Tibial nerve (tissue), 4 donors: ENCODE measurements around the gene PAN3. TPM values are rescaled to one million over a fixed set of nuclear protein-coding genes. Genes with fewer than 3 reads are reported as not detected.

Experiments used
- DNase-seq, 2 donors: peaks; one replicate each; pipeline ENCODE4 v3.0.0-alpha.2; 2019; ENCODE audit warnings: low spot score in 2 of 2
- H3K27ac ChIP-seq, 4 donors: fragments of 200-600 bp; sonication (generic) in 3 of 4; one replicate each; pipeline ENCODE4 v1.5.1; 2017 to 2019; ENCODE audit warnings: mild to moderate bottlenecking in 1 of 4
- H3K27me3 ChIP-seq, 2 donors: fragments of 200-600 bp; sonication (generic) in 1 of 2; one replicate each; pipeline versions ENCODE4 v1.5.1 to v1.6.0; 2017 to 2019
- H3K36me3 ChIP-seq, 3 donors: fragments of 200-600 bp; sonication (generic); one replicate each; pipeline ENCODE4 v1.5.1; 2018 to 2019
- H3K4me1 ChIP-seq, 4 donors: fragments of 200-600 bp; sonication (generic) in 3 of 4; one replicate each; pipeline ENCODE4 v1.5.1; 2017 to 2019
- H3K4me3 ChIP-seq, 4 donors: fragments of 200-600 bp; sonication (generic) in 3 of 4; one replicate each; pipeline ENCODE4 v1.5.1; 2017 to 2019; ENCODE audit warnings: mild to moderate bottlenecking in 1 of 4, moderate library complexity in 1 of 4
- H3K9me3 ChIP-seq, 4 donors: fragments of 200-600 bp; sonication (generic) in 3 of 4; one replicate each; pipeline ENCODE4 v1.5.1; 2017 to 2019
- EP300 ChIP-seq, 2 donors: sonication (generic); formaldehyde crosslinking; IDR thresholded peaks; one replicate each; pipeline ENCODE4 v1.6.1; 2017; ENCODE audit warnings: antibody characterized with exemption in 2 of 2, mild to moderate bottlenecking in 1 of 2
- POLR2A ChIP-seq, 2 donors: fragments of 450-650 bp; IDR thresholded peaks; one replicate each; pipeline ENCODE4 v1.6.1; 2017; ENCODE audit warnings: antibody characterized with exemption in 2 of 2, mild to moderate bottlenecking in 2 of 2, moderate library complexity in 2 of 2
- WGBS, 2 donors: methylation state at CpG; one replicate each; pipeline ENCODE4 v1.1.5; 2018; 5-methylcytosine and 5-hydroxymethylcytosine counted together
- total RNA-seq, 4 donors: library from RNA; depleted of rRNA; stranded (reverse); fragments of >200 nt; gene quantifications; one replicate each; pipeline ENCODE4 v1.1.0, GENCODE V29; 2016
- TF ChIP-seq, protein P1 (sequence below), 5 experiments: fragments of 200-600 bp in 3 of 5; fragments of 450-650 bp in 2 of 5; sonication (generic) in 3 of 5; IDR thresholded peaks; one replicate each; pipeline ENCODE4 v1.5.1; 2016 to 2019; ENCODE audit warnings: antibody characterized with exemption in 5 of 5, mild to moderate bottlenecking in 3 of 5, moderate library complexity in 2 of 5

Gene PAN3
- total RNA-seq, 4 donors from 2014 or later = 40.5 to 54.4 (median 49.0) TPM

DNA sequence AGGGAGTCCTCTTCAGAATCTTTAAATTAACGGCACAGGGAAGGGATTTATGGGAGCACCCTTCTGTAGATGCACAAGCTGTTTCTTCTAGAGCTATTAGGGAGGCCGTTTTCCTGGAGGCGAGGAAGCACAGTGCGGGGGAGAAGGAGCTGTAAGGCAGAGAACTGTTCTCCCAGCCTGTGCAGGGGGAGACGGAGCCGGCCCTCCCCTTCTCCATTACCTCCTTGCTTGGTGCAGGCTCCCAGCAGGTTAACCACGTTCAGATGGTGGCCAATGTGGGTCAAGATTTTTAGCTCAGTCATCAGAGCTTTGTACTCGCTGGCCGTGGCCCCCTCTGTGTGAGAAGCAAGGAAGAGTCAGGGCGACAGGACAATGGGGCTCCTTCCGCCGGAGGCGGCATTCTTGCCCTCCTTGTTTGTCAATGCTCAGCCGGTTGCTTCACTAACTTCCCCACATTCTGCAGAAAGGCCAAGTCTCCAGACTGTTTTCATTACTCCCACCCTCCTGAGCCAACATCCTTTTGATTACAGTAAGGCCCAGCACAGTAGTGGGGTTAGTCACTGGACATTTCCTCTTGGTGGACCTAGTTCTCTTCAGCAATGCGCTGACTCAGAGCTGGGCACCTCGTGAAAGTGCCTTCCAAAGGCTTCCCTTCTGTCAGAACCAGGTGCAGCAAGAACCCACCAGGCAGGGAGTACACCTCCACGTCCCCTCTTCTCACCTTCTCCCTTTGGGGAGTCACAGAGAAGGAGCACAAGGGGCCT, 191.2 kb downstream of the PAN3 start:
- Histone ChIP-seq H3K9me3 (no peaks in the 10 kb centered on the region), H3K4me3 (no peak overlapping the region), H3K36me3 (no peaks in the 10 kb centered on the region), H3K27me3 (no peaks in the 10 kb centered on the region), H3K4me1 (peaks cover 0 to 9% (median 0%) of the 10 kb centered on the region in 4 donors), H3K27ac (no peak overlapping the region)
- TF ChIP-seq, protein P1, sequence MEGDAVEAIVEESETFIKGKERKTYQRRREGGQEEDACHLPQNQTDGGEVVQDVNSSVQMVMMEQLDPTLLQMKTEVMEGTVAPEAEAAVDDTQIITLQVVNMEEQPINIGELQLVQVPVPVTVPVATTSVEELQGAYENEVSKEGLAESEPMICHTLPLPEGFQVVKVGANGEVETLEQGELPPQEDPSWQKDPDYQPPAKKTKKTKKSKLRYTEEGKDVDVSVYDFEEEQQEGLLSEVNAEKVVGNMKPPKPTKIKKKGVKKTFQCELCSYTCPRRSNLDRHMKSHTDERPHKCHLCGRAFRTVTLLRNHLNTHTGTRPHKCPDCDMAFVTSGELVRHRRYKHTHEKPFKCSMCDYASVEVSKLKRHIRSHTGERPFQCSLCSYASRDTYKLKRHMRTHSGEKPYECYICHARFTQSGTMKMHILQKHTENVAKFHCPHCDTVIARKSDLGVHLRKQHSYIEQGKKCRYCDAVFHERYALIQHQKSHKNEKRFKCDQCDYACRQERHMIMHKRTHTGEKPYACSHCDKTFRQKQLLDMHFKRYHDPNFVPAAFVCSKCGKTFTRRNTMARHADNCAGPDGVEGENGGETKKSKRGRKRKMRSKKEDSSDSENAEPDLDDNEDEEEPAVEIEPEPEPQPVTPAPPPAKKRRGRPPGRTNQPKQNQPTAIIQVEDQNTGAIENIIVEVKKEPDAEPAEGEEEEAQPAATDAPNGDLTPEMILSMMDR (IDR thresholded peaks at IDR 0.05) = no peak
- TF ChIP-seq POLR2A (IDR thresholded peaks at IDR 0.05) (no peak), EP300 (IDR thresholded peaks at IDR 0.05) (peak in 1 of 2 donors; percentile 16)
- no peak for DNase-seq
- WGBS, 2 donors = 70 to 71% methylated on average over 17 of the region's 17 CpGs

DNA sequence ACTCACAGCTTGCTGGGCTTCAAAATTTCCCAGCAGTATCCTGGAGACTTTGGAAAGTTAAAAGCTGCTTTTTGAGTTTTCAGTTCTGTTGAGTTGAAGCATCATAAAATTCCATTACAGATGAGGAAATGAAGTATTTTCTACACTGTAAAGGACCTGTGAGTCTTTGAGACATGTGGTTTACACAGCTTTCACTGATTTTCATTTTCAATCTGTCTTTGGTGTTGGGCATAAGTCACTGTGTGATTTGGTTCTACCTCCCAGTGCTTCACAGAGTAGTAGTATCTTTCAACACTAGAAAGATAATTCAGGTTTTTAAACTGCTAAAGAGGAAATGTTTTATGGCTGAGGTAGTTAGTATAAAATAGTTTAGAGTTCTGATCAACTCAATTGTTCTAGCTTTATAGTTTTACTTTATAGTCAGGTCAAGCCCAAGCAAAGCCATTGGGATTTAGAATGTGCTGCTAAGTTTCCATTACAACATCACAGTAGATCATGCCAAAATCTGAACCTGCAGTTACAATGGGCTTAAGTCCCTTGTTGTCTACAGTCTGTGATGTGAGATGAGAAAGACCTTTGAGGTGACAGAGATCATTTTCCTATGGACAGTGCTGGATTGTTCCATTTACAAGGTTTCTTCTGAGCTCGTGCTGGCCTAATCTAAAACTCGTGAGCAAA, 195.0 kb downstream of the PAN3 start:
- no peak for TF ChIP-seq POLR2A (IDR thresholded peaks at IDR 0.05)
- TF ChIP-seq, protein P1 (IDR thresholded peaks at IDR 0.05) = no peak
- TF ChIP-seq EP300 (IDR thresholded peaks at IDR 0.05) = no peak

DNA sequence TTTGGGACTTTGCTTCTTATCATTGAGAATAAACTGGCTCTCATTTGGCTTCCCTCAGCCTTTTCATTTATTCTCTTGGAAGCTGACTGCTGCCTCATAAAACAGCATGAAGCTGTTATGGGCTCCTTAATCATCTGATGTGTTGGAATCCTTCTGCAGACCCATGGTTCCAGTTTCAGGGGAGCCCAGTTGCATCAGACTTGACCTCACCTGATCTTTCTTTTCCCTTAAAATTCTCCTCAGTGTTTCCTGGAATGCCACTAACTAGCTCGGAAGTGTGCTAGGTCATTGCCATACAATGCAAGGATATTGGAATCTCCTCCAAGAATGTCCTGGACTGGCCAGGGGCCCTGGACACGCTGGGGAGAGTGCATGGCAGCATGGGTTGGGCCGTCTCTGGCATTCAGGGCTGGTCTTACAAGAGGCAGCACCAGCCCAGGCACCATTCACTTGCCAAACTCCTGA, 197.9 kb downstream of the PAN3 start:
- peaks cover 0 to 12% (median 0%) of the 10 kb centered on the region in 4 donors for H3K4me1 ChIP-seq
- no peaks in the 10 kb centered on the region for H3K36me3 ChIP-seq
- H3K27me3 ChIP-seq = no peaks in the 10 kb centered on the region
- H3K4me3 ChIP-seq = no peak overlapping the region
- peak in 1 of 2 donors; percentile 60 for TF ChIP-seq EP300 (IDR thresholded peaks at IDR 0.05)
- TF ChIP-seq POLR2A (IDR thresholded peaks at IDR 0.05) = no peak
- WGBS, 2 donors = 46 to 66% methylated on average over 3 of the region's 3 CpGs
- H3K27ac ChIP-seq = no peak overlapping the region
- no peak for DNase-seq
- no peaks in the 10 kb centered on the region for H3K9me3 ChIP-seq

More for the DNA sequence above, 195.0 kb downstream of the PAN3 start:
- H3K9me3 ChIP-seq = no peaks in the 10 kb centered on the region
- no peaks in the 10 kb centered on the region for H3K27me3 ChIP-seq
- no peak overlapping the region for H3K27ac ChIP-seq
- no peak for DNase-seq
- H3K36me3 ChIP-seq = no peaks in the 10 kb centered on the region
- H3K4me3 ChIP-seq = no peak overlapping the region
- WGBS, 2 donors = 47 to 49% methylated on average over 2 of the region's 2 CpGs
- peaks cover 0 to 12% (median 0%) of the 10 kb centered on the region in 4 donors for H3K4me1 ChIP-seq

DNA sequence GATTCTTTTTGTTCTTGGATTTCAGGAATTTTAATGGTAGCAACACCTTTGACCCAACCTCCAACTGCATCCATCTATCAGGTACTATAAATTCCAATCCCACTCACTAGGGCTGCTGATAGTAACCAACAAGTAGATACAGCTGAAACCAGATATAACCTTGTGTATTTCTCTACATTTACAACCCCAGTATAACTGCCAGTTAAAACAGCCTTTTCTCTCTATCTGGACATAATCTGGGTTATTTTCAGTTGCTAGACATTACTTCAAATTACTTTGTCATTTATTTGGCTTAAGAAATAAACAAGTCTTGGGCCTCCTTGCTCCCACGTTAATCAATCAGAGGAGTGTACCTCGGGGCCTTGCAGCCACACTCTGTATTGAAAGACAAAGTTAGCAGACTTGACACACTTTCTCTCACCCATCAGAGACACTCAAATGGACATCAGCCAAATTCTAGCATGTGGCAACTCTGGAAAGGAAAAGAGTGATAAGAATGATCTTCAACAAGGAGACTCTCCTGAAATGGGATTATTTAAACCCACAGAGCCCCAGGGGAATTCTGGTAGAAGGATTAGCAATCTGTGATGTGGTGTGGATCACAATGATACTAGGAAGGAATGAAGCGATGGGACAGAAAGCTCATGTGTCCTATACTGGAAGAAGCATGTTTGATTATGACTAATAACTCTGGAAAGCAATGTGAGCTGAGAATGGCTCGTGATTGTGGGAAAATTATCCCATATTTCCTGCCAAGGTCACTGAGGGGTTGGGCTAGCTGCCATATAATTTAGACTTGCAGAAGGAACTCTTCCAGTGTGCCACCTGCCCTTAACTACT, 199.0 kb downstream of the PAN3 start:
- H3K27me3 ChIP-seq = no peaks in the 10 kb centered on the region
- 57 to 62% methylated on average over 4 of the region's 4 CpGs for WGBS, 2 donors
- no peaks in the 10 kb centered on the region for H3K36me3 ChIP-seq
- no peaks in the 10 kb centered on the region for H3K9me3 ChIP-seq
- no peak overlapping the region for H3K27ac ChIP-seq
- H3K4me3 ChIP-seq = no peak overlapping the region
- no peak for DNase-seq
- TF ChIP-seq, protein P1 (IDR thresholded peaks at IDR 0.05) = no peak
- TF ChIP-seq POLR2A (IDR thresholded peaks at IDR 0.05) (no peak), EP300 (IDR thresholded peaks at IDR 0.05) (peak in 1 of 2 donors; percentile 33)
- peaks cover 0 to 12% (median 0%) of the 10 kb centered on the region in 4 donors for H3K4me1 ChIP-seq

DNA sequence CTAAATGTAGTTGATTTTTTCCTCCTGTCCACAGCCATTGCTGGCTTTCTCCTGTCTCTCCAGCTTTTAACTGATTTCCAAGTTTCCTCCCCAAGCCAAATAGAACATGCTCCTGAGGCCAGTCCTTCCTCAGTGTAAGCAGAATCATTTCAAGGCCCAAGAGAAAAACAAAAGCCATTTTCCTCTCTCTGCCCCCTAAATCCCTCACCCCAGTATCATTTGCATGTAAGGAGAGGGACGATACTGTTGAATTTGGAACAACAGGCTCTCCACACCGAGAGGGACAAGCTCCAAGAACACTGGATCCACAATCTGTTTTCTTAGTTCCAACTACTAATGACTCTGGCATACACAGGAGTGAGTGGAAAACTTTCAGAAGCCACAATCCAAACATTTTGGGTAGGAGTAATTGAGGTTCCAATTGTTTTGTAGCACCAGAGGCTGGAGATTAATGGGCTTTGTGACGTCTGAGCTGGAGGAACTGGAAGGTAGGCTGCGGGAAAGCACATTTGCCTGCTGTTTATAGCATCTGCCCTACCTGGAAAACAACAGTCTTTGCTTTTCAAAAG, 199.7 kb downstream of the PAN3 start:
- Histone ChIP-seq H3K27me3 (no peaks in the 10 kb centered on the region), H3K36me3 (no peaks in the 10 kb centered on the region), H3K9me3 (no peaks in the 10 kb centered on the region), H3K4me1 (peaks cover 0 to 12% (median 0%) of the 10 kb centered on the region in 4 donors), H3K27ac (no peak overlapping the region), H3K4me3 (no peak overlapping the region)
- DNase-seq = no peak
- 53 to 54% methylated on average over 4 of the region's 4 CpGs for WGBS, 2 donors
- TF ChIP-seq, protein P1 (IDR thresholded peaks at IDR 0.05) = no peak
- TF ChIP-seq EP300 (IDR thresholded peaks at IDR 0.05) (no peak), POLR2A (IDR thresholded peaks at IDR 0.05) (no peak)
